Loucy (cell line): ENCODE results near the gene STARD13.
"Not testable (repeated sequence)": the region's sequence is repeated elsewhere in the genome, so short reads cannot be mapped to it uniquely, and the experiment has no call there.

Experiments
- H2AFZ ChIP-seq: fragments of 200-600 bp; sonication (generic); 2 replicates; pipeline ENCODE4 v1.6.0; 2016; ENCODE audit warnings: antibody characterized with exemption, mild to moderate bottlenecking, low read length, moderate library complexity
- H3F3A ChIP-seq: fragments of 200-600 bp; 2 replicates; pipeline ENCODE4 v1.6.0; 2016; ENCODE audit warnings: antibody characterized with exemption, low read depth, mild to moderate bottlenecking
- H3K27me3 ChIP-seq: fragments of 200-600 bp; sonication (generic); 2 replicates; pipeline ENCODE4 v1.6.1; 2014; ENCODE audit warnings: low read length, mild to moderate bottlenecking; ENCODE audit not compliant: insufficient read depth, poor library complexity, severe bottlenecking
- H3K36me3 ChIP-seq: fragments of 200-600 bp; sonication (generic); 2 replicates; pipeline ENCODE4 v1.6.1; 2016; ENCODE audit warnings: low read length; ENCODE audit not compliant: insufficient read depth
- H3K4me1 ChIP-seq: fragments of 200-600 bp; sonication (generic); 2 replicates; pipeline ENCODE4 v1.5.1; 2014; ENCODE audit warnings: low read length, mild to moderate bottlenecking; ENCODE audit not compliant: insufficient read depth, poor library complexity, severe bottlenecking
- H3K4me2 ChIP-seq: fragments of 200-600 bp; sonication (generic); 2 replicates; pipeline ENCODE4 v1.6.0; 2014; ENCODE audit warnings: antibody characterized with exemption, low read length, low read depth, mild to moderate bottlenecking; ENCODE audit not compliant: poor library complexity, severe bottlenecking
- H3K4me3 ChIP-seq: fragments of 200-600 bp; sonication (generic); 2 replicates; pipeline ENCODE4 v1.5.1; 2014; ENCODE audit warnings: low read length, mild to moderate bottlenecking, mixed read lengths; ENCODE audit not compliant: poor library complexity, severe bottlenecking
- H3K79me2 ChIP-seq: fragments of 200-600 bp; sonication (generic); 2 replicates; pipeline ENCODE4 v1.6.1; 2014; ENCODE audit warnings: low read length; ENCODE audit not compliant: insufficient read depth
- H3K9ac ChIP-seq: fragments of 200-600 bp; sonication (generic); 2 replicates; pipeline ENCODE4 v1.6.0; 2014; ENCODE audit warnings: mild to moderate bottlenecking, low read depth, low read length, moderate library complexity; ENCODE audit not compliant: poor library complexity, severe bottlenecking
- H3K9me2 ChIP-seq: fragments of 200-600 bp; sonication (generic); replicated peaks from 2 replicates; pipeline ENCODE4 v1.6.1; 2016; ENCODE audit warnings: low read depth, low read length, mixed read lengths
- H3K9me3 ChIP-seq: fragments of 200-600 bp; sonication (generic); 2 replicates; pipeline ENCODE4 v1.6.1; 2014; ENCODE audit warnings: mild to moderate bottlenecking, antibody characterized with exemption, low read length, low read depth; ENCODE audit not compliant: insufficient read depth
- H4K20me1 ChIP-seq: fragments of 200-600 bp; sonication (generic); 2 replicates; pipeline ENCODE4 v1.6.0; 2014; ENCODE audit warnings: antibody characterized with exemption, low read length, mild to moderate bottlenecking; ENCODE audit not compliant: insufficient read depth, poor library complexity, severe bottlenecking
- CTCF ChIP-seq: fragments of 200-600 bp; sonication (generic); conservative IDR thresholded peaks from 2 replicates; pipeline ENCODE4 v1.5.1; 2014; ENCODE audit warnings: mild to moderate bottlenecking, antibody characterized with exemption, low read length
- EZH2phosphoT487 ChIP-seq: fragments of 200-600 bp; IDR thresholded peaks from 2 replicates; pipeline ENCODE4 v1.6.1; 2018; ENCODE audit warnings: antibody characterized with exemption, mild to moderate bottlenecking, moderate library complexity, borderline replicate concordance

Gene STARD13

GRCh38 chr13:33244210-33244906 is 41.2 kb downstream of the STARD13 start:
- no peak overlapping the region for H3K4me3 ChIP-seq
- no peaks in the 10 kb centered on the region for H3K79me2 ChIP-seq

GRCh38 chr13:33242984-33243617 is 42.5 kb downstream of the STARD13 start:
- Histone ChIP-seq H3K9ac (no peak overlapping the region), H3F3A (no peaks in the 10 kb centered on the region), H3K9me2 (no peaks in the 10 kb centered on the region; the same call in 1 of the 2 replicates), H3K79me2 (no peaks in the 10 kb centered on the region), H3K27me3 (no peaks in the 10 kb centered on the region), H2AFZ (no peak overlapping the region), H3K4me3 (no peak overlapping the region), H3K4me1 (no peaks in the 10 kb centered on the region), H3K36me3 (no peaks in the 10 kb centered on the region), H3K9me3 (no peaks in the 10 kb centered on the region), H4K20me1 (no peaks in the 10 kb centered on the region), H3K4me2 (no peak overlapping the region)
- TF ChIP-seq CTCF (no peak), EZH2phosphoT487 (no peak)

More at GRCh38 chr13:33244210-33244906, 41.2 kb downstream of the STARD13 start:
- H3K4me1 ChIP-seq = no peaks in the 10 kb centered on the region
- H3K4me2 ChIP-seq = no peak overlapping the region
- H3K9me2 ChIP-seq = no peaks in the 10 kb centered on the region; the same call in 1 of the 2 replicates
- TF ChIP-seq CTCF (no peak), EZH2phosphoT487 (no peak)
- H3K9ac ChIP-seq = no peak overlapping the region
- no peaks in the 10 kb centered on the region for H3F3A ChIP-seq
- no peaks in the 10 kb centered on the region for H3K27me3 ChIP-seq
- no peaks in the 10 kb centered on the region for H3K36me3 ChIP-seq
- no peaks in the 10 kb centered on the region for H3K9me3 ChIP-seq
- H2AFZ ChIP-seq = no peak overlapping the region
- no peaks in the 10 kb centered on the region for H4K20me1 ChIP-seq

GRCh38 chr13:33242372-33242771 is 43.2 kb downstream of the STARD13 start:
- not testable (repeated sequence) for H4K20me1 ChIP-seq, H3K9ac ChIP-seq, H3K9me3 ChIP-seq, H3K4me3 ChIP-seq, H3K4me1 ChIP-seq, H3F3A ChIP-seq, H3K4me2 ChIP-seq, H2AFZ ChIP-seq, H3K36me3 ChIP-seq, H3K79me2 ChIP-seq, H3K27me3 ChIP-seq, H3K9me2 ChIP-seq
